ENCODE results near the gene CLNS1A. TPM values are rescaled to one million over a fixed set of nuclear protein-coding genes. Genes with fewer than 3 reads are reported as not detected.

CLNS1A gene, protein sequence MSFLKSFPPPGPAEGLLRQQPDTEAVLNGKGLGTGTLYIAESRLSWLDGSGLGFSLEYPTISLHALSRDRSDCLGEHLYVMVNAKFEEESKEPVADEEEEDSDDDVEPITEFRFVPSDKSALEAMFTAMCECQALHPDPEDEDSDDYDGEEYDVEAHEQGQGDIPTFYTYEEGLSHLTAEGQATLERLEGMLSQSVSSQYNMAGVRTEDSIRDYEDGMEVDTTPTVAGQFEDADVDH
- 80.7 TPM for total RNA-seq
- long read RNA-seq, transcript CLNS1A-204 (7 exons, 2,993 nt), result major isoform, 74 of 87 reads
- long read RNA-seq, partial matches to known transcripts, result 0 of 87 reads
- long read RNA-seq, other reads (novel, unspliced or antisense), result 8 of 87 reads

GRCh38 chr11:77637345-77638165 is at the start of gene CLNS1A:
CLNS1A (minus strand) TSS chr11:77637794; CDS start chr11:77637714, 80 bp downstream.
- intact Hi-C loops (cut with micrococcal nuclease), result no loop called here
- H3K36me3 ChIP-seq, result no peaks in the 10 kb centered on the region
- H3K27me3 ChIP-seq (ENCODE audit: low read depth), result no peaks in the 10 kb centered on the region
- H3K4me3 ChIP-seq, result peak within 1 kb of the TSS; percentile 86
- peak; percentile 85 for DNase-seq
- peaks cover 7% of the 10 kb centered on the region for H3K9me3 ChIP-seq (replicated peaks)
- peaks cover 26% of the 10 kb centered on the region for H3K4me1 ChIP-seq
- TF ChIP-seq, protein P1, sequence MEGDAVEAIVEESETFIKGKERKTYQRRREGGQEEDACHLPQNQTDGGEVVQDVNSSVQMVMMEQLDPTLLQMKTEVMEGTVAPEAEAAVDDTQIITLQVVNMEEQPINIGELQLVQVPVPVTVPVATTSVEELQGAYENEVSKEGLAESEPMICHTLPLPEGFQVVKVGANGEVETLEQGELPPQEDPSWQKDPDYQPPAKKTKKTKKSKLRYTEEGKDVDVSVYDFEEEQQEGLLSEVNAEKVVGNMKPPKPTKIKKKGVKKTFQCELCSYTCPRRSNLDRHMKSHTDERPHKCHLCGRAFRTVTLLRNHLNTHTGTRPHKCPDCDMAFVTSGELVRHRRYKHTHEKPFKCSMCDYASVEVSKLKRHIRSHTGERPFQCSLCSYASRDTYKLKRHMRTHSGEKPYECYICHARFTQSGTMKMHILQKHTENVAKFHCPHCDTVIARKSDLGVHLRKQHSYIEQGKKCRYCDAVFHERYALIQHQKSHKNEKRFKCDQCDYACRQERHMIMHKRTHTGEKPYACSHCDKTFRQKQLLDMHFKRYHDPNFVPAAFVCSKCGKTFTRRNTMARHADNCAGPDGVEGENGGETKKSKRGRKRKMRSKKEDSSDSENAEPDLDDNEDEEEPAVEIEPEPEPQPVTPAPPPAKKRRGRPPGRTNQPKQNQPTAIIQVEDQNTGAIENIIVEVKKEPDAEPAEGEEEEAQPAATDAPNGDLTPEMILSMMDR (IDR thresholded peaks at IDR 0.05; ENCODE audit: borderline replicate concordance), result no peak
- peak within 1 kb of the TSS; percentile 92 for H3K27ac ChIP-seq (replicated peaks)

- no peaks in the 10 kb centered on the region for H3K9me3 ChIP-seq (replicated peaks)
- no peaks in the 10 kb centered on the region for H3K4me1 ChIP-seq
- H3K27me3 ChIP-seq (ENCODE audit: low read depth), result no peaks in the 10 kb centered on the region
- H3K27ac ChIP-seq (replicated peaks), result no peak overlapping the region
- intact Hi-C loops (cut with micrococcal nuclease), result no loop called here
- no peak for DNase-seq
- H3K4me3 ChIP-seq, result no peak overlapping the region
- TF ChIP-seq, protein P1 (IDR thresholded peaks at IDR 0.05; ENCODE audit: borderline replicate concordance), result no peak
- H3K36me3 ChIP-seq, result peaks cover 77% of the 10 kb centered on the region
Observed at GRCh38 chr11:77687088-77687487, 49.5 kb upstream of the CLNS1A start.

DNA sequence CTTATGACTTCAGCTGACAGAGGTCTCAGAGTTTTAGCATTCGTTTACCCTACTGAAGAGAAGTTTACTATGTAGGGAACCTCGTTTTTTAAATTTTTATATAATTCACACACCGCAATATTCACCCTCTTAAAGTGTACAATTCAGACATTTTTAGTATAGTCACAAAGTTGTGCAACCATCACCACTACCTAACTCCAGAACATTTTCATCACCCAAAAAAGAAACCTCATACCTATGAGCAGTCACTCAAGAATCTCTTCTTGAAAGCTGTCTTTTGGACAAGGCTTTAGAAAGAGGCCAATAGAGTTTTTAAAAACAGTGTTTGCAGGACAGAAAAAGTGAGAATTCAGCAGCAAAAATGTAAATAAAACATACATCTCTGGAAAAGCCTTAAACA is 39.5 kb upstream of the CLNS1A start:
- DNase-seq, result no peak
- H3K36me3 ChIP-seq, result peaks cover 98% of the 10 kb centered on the region
- H3K9me3 ChIP-seq (replicated peaks), result no peaks in the 10 kb centered on the region
- no peaks in the 10 kb centered on the region for H3K27me3 ChIP-seq (ENCODE audit: low read depth)
- no peak overlapping the region for H3K27ac ChIP-seq (replicated peaks)
- intact Hi-C loops (cut with micrococcal nuclease), result no loop called here
- peaks cover 9% of the 10 kb centered on the region for H3K4me1 ChIP-seq
- H3K4me3 ChIP-seq, result no peak overlapping the region
- TF ChIP-seq, protein P1 (IDR thresholded peaks at IDR 0.05; ENCODE audit: borderline replicate concordance), result no peak

- Histone ChIP-seq H3K27ac (replicated peaks) (peak overlapping the region; percentile 53), H3K36me3 (peaks cover 93% of the 10 kb centered on the region), H3K9me3 (replicated peaks) (no peaks in the 10 kb centered on the region), H3K27me3 (ENCODE audit: low read depth) (no peaks in the 10 kb centered on the region), H3K4me1 (peaks cover 32% of the 10 kb centered on the region), H3K4me3 (no peak overlapping the region)
- TF ChIP-seq, protein P1 (IDR thresholded peaks at IDR 0.05; ENCODE audit: borderline replicate concordance), result no peak
- no peak for DNase-seq
- intact Hi-C loops (cut with micrococcal nuclease), result no loop called here
Observed at GRCh38 chr11:77672264-77672663, 34.7 kb upstream of the CLNS1A start.

- DNase-seq, result no peak
- H3K4me3 ChIP-seq, result no peak overlapping the region
- H3K27ac ChIP-seq (replicated peaks), result no peak overlapping the region
- no peaks in the 10 kb centered on the region for H3K9me3 ChIP-seq (replicated peaks)
- peaks cover 89% of the 10 kb centered on the region for H3K36me3 ChIP-seq
- TF ChIP-seq, protein P1 (IDR thresholded peaks at IDR 0.05; ENCODE audit: borderline replicate concordance), result no peak
- intact Hi-C loops (cut with micrococcal nuclease), result no loop called here
- H3K4me1 ChIP-seq, result peaks cover 35% of the 10 kb centered on the region
- no peaks in the 10 kb centered on the region for H3K27me3 ChIP-seq (ENCODE audit: low read depth)
Observed at GRCh38 chr11:77669848-77670511, 32.4 kb upstream of the CLNS1A start.

Measured in left ventricle myocardium inferior (tissue), 1 donor.